Lower lobe of right lung (tissue), 2 donors: Measurements from ENCODE around the gene KRTAP12-4. TPM values are rescaled to one million over a fixed set of nuclear protein-coding genes. Genes with fewer than 3 reads are reported as not detected.
"Not testable (repeated sequence)": the region's sequence is repeated elsewhere in the genome, so short reads cannot be mapped to it uniquely, and the experiment has no call there.

Source experiments
- ATAC-seq, 2 donors: fragments of 200-7000 bp; cut with Tn5 transposase; one replicate each; pipeline ENCODE4 v1.9.1; 2020 to 2022; ENCODE audit warnings: mild to moderate bottlenecking in 2 of 2, moderate library complexity in 2 of 2
- DNase-seq: peaks from one replicate; pipeline ENCODE4 v3.0.0-alpha.2; 2020
- H3K27ac ChIP-seq: fragments of 200-600 bp; one replicate; pipeline ENCODE4 v1.8.0; 2022
- H3K27me3 ChIP-seq: fragments of 200-600 bp; one replicate; pipeline ENCODE4 v1.8.0; 2022; ENCODE audit warnings: low read depth
- H3K36me3 ChIP-seq: fragments of 200-600 bp; one replicate; pipeline ENCODE4 v1.8.0; 2022; ENCODE audit warnings: mild to moderate bottlenecking
- H3K4me1 ChIP-seq: fragments of 200-600 bp; one replicate; pipeline ENCODE4 v1.8.0; 2022
- H3K4me3 ChIP-seq: fragments of 200-600 bp; one replicate; pipeline ENCODE4 v1.8.0; 2022; ENCODE audit warnings: mild to moderate bottlenecking
- H3K9me3 ChIP-seq: fragments of 200-600 bp; one replicate; pipeline ENCODE4 v1.8.0; 2022
- CTCF ChIP-seq: fragments of 200-600 bp; IDR thresholded peaks from one replicate; pipeline ENCODE4 v1.8.0; 2022; ENCODE audit warnings: antibody characterized with exemption, mild to moderate bottlenecking
- intact Hi-C: fragments of 100-400 bp; cut with DNase I; formaldehyde crosslinking; loops from one replicate; pipeline ENCODE4 v1.11.0; 2022
- total RNA-seq: library from RNA; stranded (reverse); fragmentation: NEBNext Ultra II Directional; extraction: Animal tissue kit (Norgen Biotek cat#: 25700); gene quantifications from one replicate; pipeline ENCODE4 v1.2.1, GENCODE V29; 2021
- donor health status: DM: no; HTN: yes; CAD: no; lungs with severe emphysema.

KRTAP12-4 gene
- total RNA-seq, 1 donor from 2014 or later, result not detected

- no peaks in the 10 kb centered on the region for H3K4me1 ChIP-seq
- H3K36me3 ChIP-seq, result no peaks in the 10 kb centered on the region
- H3K27me3 ChIP-seq, result peaks cover 16% of the 10 kb centered on the region
- TF ChIP-seq CTCF, result no peak
- ATAC-seq, result no peak
- no peak for DNase-seq
- intact Hi-C loops, result no loop called here
- H3K4me3 ChIP-seq, result no peak overlapping the region
- H3K9me3 ChIP-seq, result peaks cover 23% of the 10 kb centered on the region
- no peak overlapping the region for H3K27ac ChIP-seq
Observed at GRCh38 chr21:44691686-44692085, 37.2 kb upstream of the KRTAP12-4 start.

- H3K27me3 ChIP-seq, result peaks cover 22% of the 10 kb centered on the region
- ATAC-seq, H3K4me1 ChIP-seq, intact Hi-C loops, H3K4me3 ChIP-seq, H3K36me3 ChIP-seq, H3K27ac ChIP-seq, DNase-seq: not testable (repeated sequence)
- H3K9me3 ChIP-seq, result peaks cover 23% of the 10 kb centered on the region
Observed at GRCh38 chr21:44689740-44690139, 35.3 kb upstream of the KRTAP12-4 start.

- DNase-seq (no peak), ATAC-seq (no peak)
- Histone ChIP-seq H3K27me3 (peaks cover 22% of the 10 kb centered on the region), H3K9me3 (peaks cover 8% of the 10 kb centered on the region), H3K36me3 (no peaks in the 10 kb centered on the region), H3K27ac (no peak overlapping the region), H3K4me3 (no peak overlapping the region), H3K4me1 (no peaks in the 10 kb centered on the region)
- intact Hi-C loops, result no loop called here
- TF ChIP-seq CTCF, result no peak
Observed at GRCh38 chr21:44687671-44688070, 33.2 kb upstream of the KRTAP12-4 start.

- DNase-seq, result no peak
- Histone ChIP-seq H3K27me3 (peaks cover 22% of the 10 kb centered on the region), H3K27ac (no peak overlapping the region), H3K4me1 (no peaks in the 10 kb centered on the region), H3K9me3 (peaks cover under 1% of the 10 kb centered on the region), H3K4me3 (no peak overlapping the region), H3K36me3 (no peaks in the 10 kb centered on the region)
- intact Hi-C loops, result no loop called here
- no peak for TF ChIP-seq CTCF
- ATAC-seq, result no peak
Observed at GRCh38 chr21:44686843-44687561, 32.5 kb upstream of the KRTAP12-4 start.

- intact Hi-C loops, result no loop called here
- Histone ChIP-seq H3K27me3 (peaks cover 22% of the 10 kb centered on the region), H3K36me3 (no peaks in the 10 kb centered on the region), H3K27ac (no peak overlapping the region), H3K4me1 (no peaks in the 10 kb centered on the region), H3K4me3 (no peak overlapping the region), H3K9me3 (no peaks in the 10 kb centered on the region)
- TF ChIP-seq CTCF, result no peak
- peak; percentile 44 for DNase-seq
- ATAC-seq, result no peak
Observed at GRCh38 chr21:44686000-44686781, 31.7 kb upstream of the KRTAP12-4 start.

- intact Hi-C loops, DNase-seq, H3K4me3 ChIP-seq, H3K9me3 ChIP-seq, H3K4me1 ChIP-seq, H3K36me3 ChIP-seq, H3K27ac ChIP-seq: not testable (repeated sequence)
- H3K27me3 ChIP-seq, result peaks cover 22% of the 10 kb centered on the region
- ATAC-seq, result peak in 1 of 2 donors; percentile 22
Observed at GRCh38 chr21:44685050-44685449, 30.6 kb upstream of the KRTAP12-4 start.
